Activated CD4-positive, alpha-beta T cell treated with anti-CD3 and anti-CD28 coated beads, Interleukin-2, Interleukin-6, amounts not matched to agents 100 ng/mL and 50 ng/mL, durations not matched to agents 16 hours and 8 hours (primary cell): ENCODE results near the gene ATP1A3.
A peak's percentile ranks its signal among the peaks of the same experiment; 100 is the strongest.

ENCODE experiments used
- DNase-seq: peaks from one replicate; pipeline ENCODE4 v3.0.0-alpha.2; 2020

ATP1A3 gene

DNA sequence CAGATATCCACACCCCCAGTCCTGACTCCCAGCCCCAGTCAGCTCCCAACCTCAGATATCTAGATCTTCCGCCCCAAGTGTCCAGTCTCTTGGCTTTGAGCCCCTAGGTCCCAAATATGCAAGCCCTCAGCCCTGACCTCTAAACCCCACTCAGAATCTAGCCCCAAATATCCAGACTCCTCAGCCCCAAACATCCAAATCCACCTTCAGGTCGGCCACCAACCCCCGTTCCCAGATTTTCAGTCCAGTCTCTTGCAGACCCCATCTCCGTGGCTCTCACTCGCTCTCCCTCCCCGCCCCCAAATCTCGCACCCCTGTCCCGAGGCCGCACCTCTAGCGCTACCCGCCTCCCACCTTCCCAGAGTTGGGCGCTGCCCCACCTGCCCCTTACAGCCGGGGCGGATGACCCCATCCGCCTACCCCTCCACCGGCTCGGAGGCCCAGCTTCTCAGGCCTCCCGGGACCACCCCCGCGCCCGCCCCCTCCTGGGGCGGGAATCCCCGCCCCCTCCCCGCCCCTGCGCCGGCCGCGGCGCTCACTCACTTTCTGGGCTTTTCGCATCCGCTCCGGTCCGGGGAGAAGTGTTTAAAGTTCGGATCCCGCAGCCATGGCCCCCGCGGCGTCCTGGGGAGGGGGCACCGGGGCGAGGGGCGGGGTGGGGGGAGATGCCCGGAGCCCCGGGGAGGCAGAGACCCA is 66.4 kb downstream of the ATP1A3 start:
- DNase-seq = peak; percentile 27

DNA sequence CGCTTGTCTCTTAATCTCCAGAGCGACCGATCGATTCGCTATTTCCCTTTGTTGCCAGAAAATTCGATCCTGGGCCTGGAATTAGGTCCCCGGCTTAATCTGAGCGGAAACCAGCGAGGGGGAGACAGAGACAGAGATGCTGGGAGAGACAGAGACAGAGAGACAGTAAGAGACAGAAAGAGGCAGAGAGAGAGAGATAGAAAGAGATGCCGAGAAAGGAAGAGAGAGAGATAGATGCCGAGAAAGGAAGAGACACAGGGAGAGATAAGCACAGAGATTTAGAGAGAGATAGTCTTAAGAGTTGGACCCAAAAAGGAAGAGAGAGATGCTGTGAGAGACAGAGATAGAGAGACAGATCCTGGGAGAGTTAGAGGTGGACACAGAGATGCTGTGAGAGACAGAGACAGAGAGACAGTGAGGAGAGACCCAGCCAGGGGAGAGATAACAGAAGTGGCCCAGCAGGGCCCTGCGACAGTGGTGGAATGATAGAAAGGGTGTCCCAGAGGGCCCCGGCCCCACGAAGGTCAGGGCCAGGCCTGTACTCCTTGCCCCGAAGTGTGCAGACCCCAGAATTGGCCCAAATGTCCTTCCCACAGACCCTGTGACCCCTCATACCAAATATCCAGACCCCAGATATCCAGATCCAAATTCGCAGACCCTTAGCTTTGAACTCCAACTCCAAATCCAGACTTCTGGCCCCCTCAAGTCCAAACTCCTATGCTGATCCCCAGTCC is 67.1 kb downstream of the ATP1A3 start:
- DNase-seq = no peak

DNA sequence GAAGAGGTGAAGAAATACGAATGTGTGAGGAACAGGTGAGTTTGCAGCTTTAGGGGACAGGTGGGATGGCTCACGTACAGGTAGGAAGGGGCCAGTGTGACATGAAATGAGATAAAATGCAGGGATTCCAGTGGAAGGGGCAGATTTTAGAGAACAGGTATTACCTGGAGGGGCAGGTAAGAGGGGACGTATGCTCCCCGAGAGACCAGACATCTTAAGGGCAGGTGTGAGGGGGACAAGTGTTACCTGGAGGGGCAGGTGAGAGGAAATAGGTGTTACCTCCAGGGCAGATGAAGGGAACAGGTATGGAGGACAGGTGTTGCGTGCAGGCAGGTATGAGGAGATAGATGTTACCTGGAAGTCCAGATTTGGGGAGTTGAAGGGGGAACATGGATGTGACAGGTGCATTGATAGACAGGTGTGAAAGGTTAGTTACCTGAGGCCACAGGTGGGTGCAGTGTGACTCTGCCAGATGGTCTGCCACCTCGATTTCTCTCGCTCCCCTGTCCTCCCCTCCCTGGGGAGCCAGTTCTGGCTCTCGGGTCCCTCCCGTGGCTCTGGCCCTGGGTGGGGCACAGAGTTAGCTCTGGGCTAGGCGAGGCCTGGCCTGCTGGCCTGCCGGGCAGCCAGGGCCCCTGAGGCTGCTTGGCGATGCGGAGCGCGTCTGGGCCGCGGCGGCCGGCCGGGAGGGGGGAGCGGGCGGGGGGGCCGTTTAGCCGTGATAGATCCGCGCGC is 67.8 kb downstream of the ATP1A3 start:
- DNase-seq = no peak

DNA sequence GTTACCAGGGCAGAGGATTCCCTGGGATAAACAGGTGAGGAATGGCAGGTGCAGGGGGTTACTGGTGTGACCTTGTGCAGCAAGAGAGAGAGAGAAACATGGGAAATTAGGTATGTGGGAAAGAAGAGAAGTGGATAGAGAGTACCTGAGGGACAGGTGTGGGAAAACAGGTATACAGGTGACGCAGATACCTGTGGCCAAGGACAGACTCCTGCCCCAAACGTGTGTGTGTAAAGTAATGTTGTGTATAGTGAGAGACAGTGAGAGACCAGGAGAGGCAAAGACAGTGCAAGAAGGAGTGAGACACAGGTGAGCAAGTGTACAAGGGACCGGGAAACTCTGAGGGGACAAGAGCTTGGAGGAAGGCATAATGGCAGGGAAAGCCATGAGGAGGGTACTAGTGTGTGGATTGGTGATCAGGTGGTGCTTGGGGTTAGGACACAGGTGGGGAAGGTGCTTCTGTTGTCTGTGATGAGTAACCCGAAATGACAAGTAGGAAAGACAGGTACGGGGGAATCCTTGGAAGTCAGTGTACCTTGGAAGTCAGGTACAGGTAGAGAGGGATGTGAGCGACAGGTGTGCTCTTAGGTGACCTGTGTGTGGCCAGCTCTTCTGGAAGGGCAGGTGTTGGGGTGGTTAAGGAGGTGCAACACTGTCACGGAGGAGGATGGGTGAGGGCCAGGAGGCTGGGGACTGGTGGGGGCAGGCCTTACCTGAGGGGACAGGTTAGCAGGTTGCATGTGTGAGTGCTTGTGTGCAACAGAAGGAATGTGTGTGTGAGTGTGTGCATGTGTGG is 68.6 kb downstream of the ATP1A3 start:
- DNase-seq = no peak

DNA sequence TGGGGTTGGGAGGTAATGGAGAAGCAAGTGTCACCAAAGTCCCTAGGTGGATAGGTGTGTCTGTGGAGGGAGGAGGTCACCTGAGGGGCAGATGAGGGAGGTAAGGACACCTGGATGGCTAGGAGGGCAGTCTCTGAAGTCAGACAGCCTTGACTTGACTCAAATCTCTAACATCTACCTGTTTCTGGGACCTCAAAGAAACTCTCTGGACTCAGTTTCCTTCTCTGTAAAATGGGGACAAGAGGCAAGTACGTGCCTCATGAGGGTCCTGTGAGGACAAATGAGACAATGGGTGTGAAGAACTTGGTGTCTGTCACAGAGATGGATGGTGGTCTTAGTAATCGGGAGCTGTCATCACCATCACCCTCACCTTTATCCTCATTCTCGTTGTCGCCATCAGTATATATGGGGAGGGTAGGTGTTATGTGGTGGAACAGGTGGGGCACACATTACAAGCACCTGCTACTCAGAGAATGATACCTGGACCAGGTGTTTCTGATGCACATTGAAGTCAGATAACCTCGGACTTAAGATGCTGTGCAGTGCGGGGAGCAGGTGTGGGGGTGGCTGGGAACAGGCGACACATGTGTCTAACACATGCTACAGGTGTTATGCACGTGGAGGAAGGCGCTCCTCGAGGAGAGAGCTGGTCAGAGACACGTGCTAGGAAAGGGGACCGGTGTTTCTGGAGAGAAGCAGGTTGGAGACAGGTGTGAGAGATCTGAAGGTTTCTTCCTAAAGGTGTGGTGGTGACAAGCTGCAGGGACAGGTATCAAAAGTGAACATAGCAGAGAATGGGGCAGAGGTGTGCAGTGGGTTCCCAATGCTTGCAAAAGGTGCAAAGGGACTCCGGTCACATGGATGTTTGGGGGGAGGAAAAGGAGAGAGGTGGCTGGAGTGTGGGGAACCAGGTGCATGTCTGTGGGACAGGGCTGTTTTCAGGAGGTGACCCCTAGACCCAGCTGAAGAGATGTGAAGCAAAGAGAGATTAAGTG is 69.6 kb downstream of the ATP1A3 start:
- DNase-seq = no peak

DNA sequence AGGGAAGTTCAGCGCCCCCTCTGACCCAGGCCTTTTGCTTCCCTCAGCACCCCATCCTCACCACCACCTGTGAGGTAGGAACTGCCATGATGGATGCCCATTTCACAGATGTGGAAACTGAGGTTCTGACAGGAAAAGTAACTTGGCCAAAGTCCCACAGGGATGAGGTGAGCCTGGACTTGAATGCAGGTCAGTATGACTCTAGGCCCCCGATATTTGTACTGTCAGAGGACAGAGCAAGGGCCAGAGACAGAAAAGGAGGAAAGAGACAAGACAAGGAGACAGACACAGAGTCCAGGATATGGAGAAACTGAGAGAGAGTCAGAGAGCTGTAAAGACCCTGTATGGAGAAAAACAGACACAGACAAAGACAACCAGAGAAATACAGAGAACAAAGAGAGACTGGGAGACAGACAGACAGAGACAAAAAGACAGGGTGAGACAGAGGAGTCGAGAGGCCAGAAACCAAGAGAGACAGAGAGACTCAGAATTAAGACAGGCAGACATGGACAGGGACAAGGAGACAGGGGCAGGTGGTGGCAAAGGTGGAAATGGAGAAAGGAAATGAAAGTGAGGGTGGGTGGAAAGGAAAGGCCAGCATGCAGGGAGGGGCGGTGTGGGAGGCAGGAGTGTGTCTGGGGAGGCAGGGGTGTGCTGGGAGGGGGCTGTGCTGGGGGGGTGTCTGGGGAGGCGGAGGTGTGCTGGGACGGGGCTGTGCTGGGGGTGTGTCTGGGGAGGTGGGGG is 70.8 kb downstream of the ATP1A3 start:
- no peak for DNase-seq

DNA sequence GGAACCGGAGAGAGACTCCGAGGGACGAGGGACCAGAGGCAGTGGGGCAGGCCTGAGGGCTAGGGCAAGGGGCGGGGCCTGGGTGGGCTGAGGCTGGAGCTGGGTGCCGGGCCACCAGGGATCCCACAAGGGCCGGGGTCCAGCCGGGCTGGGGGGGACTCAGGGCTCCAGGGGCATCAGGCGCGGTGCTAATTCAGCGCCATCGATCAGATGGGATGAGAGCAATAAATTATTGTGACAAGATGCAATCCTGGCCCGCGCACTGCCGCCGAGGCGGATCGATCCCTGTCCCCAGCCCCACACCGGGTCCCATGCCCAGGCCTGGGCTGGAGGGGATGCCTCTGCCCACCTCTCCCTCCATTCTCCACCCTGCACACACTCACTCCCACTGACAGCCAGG is 71.4 kb downstream of the ATP1A3 start:
- no peak for DNase-seq

DNA sequence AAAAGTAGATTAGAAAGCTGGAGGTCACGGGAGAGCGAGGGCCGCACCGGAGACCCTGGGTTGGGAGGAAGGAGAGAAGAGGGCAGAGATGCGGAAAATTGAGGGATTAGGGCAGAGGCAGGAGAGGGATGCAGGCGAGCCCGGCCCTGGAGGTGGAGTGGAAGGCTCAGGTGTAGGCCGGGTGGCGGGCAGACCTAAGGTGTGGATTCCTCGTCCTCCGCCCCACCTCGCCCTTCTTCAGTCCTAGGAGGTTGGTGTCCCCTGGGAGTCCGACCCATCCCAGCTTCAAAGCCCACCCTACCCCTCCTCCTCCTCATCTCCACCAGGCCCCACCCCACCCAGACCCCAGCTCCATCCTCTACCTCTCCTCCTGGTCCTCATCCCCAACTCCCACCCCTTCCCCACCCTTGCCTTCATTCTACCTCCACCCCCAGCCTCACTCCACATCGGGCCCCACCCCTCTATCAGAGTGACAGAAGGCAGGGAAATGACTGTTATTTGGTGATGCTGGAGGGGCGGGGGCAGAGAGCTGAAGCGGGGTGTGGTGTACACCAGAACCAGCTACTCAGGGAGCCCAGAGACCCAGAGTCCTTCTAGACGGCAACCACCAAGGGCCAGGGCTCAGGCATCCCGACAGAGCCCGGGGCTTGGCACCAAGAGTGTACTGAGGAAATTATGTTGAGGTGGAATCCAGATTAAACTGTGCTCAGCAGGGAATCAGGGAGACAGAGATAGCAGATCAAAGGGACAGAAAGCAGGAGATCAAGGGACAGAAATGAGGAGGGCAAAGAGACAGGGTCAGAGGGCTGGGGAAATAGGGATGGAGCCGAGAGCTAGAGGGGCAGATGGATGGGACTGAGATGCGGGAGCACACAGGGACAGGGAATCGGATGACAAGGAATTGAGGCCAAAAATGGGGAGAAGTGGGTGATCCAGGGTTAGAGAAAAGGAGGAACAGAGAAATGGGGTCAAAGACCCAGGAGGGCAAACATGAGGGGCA is 72.2 kb downstream of the ATP1A3 start:
- no peak for DNase-seq

DNA sequence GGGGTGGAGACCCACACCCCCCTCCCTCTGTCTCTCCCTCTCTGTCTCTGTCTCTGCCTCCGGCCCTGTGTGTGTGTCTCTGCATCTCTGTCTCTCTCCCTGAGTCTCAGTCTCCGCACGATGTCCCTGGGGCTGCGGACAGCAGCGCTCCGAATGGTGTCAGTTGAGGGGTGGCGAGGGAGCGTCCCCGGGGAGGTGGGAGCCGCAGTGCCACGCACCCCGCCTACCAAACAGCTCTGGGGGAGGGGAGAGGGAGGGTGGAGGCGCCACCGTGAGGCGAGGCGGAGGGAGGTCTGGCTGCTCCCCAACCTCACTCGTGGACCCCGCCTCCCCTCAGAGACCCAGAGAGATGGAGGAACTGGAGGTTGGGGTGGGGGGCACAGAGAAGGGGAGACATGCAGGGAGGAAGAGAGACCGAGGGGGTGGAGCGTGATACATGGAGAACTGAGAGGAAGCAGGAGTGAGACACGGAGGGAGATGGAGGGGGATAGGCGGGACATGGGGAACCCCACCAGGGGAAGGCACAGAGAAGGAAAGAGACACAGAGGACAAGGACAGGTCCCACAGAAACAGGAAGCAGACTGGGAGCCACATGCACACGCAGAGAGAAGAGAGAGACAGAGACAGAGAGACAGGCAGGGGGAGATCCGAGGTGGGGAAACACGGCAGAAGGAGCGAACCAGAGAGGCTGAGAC is 73.0 kb downstream of the ATP1A3 start:
- DNase-seq = no peak

DNA sequence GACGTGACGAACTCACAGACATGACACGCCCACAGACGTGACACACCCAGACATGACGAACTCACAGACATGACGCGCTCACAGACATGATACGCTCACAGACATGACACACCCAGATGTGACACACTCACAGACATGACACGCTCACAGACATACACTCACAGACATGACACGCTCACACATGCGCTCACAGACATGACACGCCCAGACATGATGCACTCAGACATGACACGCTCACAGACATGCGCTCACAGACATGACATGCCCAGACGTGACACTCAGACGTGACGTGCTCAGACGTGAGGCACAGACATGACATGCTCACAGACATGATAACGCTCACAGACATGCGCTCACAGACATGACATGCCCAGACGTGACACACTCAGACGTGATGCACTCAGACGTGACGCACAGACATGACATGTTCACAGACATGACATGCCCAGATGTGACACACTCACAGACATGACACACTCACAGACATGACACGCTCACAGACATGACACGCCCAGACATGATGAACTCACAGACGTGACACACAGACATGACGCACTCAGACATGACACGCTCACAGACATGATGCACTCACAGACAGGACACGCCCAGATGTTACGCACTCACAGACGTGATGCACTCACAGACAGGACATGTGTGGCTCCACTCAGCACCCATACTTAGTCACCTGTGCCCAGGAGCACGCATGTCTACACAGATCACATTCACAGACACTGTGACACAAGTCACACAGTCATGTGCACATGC is 73.9 kb downstream of the ATP1A3 start:
- no peak for DNase-seq

DNA sequence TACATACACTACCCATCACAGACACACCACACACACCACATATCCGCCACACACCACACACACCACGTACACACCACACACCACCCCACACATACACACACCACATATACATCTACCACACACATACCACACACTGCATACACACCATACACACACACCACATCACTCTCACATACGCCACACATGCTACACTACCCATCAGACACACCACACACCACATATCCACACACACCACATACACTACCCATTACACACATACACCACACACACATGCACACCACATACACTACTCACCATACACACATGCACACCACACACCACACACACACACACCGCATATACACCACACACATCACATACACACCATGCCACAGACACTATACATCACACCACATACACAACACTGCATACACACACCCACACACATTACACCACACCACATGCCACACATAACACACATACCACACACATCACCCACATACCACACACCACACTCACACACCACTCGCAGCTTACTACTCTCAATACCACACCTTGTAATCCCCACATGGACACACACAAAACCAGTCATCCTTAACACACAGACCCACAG is 75.3 kb downstream of the ATP1A3 start:
- DNase-seq = no peak

DNA sequence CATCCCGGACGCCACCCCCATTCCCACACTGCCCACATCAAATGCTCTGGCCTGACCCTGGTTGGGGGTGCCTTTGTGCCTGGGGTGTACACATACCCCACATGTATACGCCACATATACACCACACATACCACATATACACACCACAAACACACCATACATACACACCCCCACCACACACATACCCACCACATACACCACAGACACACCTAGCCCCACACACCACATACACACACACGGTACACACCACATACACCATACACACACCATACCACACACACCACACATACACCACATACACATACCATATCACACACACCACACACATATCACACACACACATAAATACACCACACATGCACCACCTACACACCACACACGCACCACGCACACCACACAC is 75.9 kb downstream of the ATP1A3 start:
- DNase-seq = no peak

DNA sequence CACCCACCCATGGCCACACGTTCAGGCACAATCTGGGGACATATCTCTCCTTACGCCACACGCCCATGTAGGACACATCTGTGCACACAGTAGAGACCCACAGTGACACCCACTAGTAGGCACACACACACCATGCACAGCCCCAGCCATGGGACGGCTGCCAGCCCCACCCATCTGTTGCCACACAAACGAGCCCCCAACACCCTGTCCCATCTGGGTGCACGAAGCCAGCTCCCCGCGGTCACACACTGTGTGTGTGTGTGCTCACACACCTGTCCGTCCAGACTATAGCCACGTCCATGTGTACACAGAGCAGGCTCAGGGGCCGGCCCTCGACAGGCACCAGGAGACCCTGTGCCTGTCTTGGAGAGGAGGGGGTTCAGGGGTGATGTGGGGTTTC is 76.4 kb downstream of the ATP1A3 start:
- no peak for DNase-seq
